NCI-H345 treated with DMSO at 0.1 percent for 48 hours (cell line): Measurements from ENCODE around the gene KCNN3.

Experiments used
- DNase-seq: peaks from one replicate; lab custom pipeline; 2025; ENCODE audit not compliant: unreplicated experiment; lab: John Stamatoyannopoulos, UW

KCNN3 gene

DNA sequence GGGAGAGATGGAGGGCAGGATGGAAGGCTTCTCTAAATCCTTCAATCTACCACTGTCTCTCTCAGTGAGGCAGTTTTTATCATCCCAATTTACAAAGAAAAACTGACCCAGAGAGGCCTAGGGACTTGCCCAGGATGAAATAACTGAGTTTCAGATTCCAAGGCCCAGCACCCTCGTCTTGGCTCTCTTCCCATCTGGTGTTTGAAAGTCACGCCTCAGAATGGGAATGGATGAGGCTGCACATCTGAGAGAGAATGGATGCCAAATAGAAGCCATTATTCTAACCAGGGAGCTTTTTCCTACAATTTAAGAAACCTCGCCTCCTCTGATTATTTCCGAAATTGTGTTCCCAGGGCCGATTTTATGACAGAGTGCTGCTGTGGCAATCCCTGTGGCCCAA, 10.6 kb upstream of the KCNN3 start:
- DNase-seq = no peak

DNA sequence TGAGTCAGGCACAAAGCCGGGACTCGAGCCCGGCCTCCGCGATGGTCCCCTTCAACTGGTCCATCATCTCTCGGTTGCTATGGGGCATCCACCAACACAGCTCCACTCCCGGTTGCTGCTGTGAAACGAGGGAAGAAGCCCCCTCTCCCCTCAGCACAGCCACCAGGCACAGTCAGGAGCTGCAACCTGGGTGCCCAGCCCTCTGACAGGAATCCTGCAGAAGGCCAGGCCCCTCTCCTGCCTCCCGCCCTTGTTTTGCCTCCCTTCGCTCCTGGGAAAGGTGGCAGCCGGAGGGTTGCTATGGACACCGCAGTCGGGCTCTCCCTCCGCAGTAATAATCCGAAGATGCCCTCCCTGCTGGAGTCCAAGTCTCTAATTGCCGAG, 8.9 kb upstream of the KCNN3 start:
- DNase-seq = no peak

DNA sequence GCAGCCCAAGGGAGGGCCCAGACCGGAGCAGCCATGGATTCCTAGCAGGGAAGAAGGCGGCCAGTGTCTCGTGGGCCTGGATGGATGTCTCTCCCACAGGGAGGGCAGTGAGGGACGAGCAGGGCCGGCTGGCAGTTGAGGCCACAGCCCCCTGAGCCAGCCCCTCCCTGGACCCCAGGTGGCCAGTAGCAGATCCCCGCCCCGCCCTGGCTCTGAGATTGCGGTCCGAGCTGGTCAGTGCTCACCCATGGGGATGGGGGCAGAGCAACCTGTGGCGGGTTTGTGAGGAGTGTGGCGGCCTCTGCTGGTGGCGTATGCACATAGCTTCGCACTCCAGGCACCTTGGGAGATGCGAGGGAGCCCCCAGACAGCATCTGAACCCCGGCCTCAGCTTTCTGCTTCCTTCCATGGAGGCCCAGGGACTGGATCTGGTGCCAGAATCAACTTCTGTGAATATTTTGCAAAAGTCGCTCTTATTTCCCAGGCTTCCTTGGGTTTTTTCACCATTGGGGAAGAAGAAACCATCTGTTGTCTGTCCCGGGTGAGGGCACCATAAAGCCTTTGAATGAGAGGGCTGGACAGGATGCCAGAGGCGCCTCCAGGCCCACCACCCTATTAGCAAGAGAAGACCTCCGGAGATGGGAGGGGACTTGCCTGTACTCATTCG, 8.4 kb upstream of the KCNN3 start:
- DNase-seq = peak; percentile 80

DNA sequence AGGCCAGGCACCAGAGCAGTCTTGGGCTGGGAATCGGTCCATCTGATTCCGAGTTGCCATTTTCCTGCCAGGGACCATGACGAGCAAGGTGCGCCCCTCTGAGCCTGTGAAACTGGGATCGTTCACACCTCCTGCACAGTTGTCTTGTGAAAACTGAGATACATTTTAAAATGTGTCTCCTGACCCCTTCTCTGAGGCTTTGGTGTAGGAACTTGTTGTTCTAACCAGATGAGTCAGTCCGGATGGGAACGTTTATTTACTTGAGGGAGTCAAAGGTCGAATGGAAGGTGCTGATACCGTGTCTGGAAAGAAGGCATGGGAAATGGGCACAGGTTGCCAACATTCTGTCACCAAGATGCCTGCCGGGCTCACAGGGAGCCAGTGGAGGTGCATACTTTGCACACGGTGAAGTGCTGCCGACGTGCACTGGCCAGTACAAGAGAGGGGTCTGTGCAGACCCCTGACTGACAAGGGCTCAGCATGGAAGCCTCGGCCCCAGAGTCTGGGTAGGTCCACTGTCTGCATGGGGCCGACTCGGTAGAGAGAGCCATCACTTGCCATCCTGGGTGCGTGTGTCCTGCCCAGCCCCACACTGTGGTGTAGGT, 7.4 kb upstream of the KCNN3 start:
- no peak for DNase-seq

DNA sequence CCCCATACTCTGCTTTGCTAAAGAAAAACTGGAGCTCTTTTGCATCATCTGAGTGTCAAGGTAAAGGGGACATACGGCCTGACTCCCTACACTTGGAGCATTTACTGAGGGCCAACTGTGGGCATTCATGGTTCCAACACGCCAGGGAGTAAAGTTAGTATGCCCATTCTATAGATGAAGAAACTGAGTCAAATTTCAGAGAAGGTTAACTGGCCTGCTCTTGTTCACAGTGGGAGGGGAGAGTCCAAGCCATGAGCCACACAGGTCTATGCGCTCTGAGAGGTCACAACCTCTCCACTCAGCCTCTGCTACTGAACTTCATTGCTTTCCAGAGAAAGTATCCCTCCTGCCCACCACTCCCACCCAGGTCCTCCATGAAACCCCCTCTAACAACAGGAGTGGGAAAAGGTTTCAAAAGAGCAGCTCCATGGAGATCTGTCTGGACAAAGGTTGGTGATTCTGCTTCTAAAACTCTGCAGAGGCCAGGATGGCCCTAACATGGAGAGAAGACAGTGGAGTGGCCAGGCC, 6.8 kb upstream of the KCNN3 start:
- no peak for DNase-seq

DNA sequence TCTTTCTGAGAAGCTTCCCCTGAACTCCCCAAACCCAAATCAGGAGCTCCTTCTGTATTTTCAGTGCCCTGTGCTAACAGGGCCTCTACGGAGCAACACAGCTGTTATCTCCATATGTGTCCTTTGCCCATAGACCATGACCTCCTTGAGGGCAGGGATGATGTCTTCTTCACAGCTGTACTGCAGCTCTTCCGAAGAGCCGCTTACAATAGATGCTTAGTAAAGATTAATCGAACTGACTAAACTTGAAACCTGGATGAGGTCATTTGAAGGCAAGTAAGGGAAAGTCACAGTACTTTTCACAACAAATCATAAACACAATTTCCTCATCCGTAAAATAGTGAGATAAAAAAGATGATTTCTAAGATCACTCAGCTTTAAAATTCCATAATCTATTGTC, 4.4 kb upstream of the KCNN3 start:
- DNase-seq = no peak

DNA sequence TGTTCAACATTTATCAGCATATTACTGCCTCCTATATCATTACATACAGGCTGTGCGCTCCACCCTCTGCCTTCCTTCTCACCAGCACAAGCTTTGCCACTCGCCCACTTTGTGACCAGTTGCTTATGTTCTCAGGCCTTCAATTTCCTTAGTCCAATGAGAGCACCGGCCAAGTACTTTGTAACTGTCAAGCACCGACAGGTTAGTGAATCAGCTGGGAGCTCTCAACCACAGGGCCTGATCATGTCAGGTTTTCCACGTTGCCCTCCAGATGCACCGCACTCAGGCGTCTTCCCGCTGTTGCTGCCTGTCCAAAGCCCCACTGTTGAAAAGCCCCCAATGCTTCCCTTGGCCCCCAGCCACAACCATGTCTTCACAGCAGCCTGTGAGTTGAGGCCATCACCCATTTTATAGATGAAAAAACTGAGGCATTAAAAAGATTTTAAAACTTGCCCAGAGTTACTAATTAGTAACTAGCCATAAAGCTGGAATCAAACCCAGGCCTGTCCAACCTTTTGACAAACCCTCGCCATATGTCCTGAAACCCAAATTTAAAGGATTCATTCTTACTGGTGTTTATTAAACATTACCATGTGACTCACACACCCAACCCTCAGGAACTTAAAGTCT, 3.4 kb upstream of the KCNN3 start:
- no peak for DNase-seq

DNA sequence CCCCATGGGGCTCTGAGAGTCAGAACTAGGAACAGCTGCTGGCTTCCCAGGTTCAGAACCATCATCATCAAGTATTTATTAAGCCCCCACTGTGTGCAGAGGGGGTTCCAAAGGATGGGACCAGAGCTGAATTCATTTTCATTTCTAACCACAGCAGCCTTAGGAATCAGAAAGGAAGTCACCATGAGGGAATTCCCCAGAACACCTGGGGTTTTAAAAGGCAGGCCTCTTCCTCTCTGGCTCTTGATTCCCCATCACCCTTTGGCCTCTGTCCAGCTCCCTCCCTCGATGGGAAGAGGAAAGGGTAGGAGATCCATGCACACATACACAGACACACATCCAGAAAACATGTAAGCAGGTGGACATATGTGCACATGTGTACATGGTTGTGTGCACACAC, 1.3 kb upstream of the KCNN3 start:
- DNase-seq = no peak

DNA sequence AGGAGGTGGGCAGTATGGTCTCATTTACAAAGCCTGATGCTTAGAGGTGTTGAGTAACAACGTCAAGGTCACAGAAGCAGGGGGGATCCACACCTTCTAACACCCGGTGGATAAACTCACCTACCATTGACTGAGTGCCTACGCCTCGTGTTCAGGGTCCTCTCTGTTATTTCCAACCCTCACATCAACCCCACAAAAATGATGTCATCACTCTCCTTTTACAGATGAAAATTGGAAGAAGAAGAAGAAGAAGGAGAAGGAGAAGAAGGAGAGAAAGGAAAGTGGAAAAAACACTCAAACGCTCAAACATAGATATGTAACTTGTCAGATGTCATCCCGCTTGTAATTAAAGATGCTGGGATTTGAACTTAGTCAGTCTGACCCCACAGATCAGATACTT, 653 bp upstream of the KCNN3 start:
- DNase-seq = no peak

DNA sequence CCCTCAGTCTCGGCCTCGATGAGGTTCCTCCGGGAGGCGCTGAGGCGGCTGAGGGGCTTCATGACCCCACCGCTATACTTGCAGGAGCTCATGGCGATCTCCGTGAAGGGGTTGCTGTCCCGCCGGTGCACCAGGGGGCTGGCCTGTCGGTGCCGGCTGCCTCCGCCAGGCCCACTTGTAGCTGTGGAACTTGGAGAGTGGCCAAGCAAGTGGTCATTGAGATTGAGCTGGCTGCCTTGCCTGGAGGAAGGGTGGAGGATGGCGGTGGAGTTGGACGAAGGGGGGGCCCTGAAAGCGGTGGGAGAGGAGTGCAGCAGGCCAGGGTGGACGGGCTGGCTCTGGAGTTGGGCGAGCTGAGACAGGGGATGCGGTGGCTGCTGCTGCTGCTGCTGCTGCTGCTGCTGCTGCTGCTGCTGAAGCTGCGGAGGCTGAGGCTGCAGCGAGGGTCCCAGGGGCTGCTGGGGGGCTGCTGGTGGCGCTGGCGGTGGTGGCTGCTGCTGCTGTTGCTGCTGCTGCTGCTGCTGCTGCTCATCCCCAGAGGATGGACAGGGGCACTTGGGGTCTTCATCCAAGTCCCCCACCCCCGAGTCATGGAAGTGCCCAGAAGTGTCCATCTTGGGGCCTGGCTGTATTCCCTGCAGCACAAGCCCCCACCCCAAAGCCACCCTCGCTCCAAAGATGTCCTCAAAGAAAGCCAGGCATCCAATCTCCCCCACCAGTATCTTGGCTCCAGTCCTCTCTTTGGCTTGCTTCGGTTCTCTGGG, 548 bp downstream of the KCNN3 start:
- peak; percentile 47 for DNase-seq

DNA sequence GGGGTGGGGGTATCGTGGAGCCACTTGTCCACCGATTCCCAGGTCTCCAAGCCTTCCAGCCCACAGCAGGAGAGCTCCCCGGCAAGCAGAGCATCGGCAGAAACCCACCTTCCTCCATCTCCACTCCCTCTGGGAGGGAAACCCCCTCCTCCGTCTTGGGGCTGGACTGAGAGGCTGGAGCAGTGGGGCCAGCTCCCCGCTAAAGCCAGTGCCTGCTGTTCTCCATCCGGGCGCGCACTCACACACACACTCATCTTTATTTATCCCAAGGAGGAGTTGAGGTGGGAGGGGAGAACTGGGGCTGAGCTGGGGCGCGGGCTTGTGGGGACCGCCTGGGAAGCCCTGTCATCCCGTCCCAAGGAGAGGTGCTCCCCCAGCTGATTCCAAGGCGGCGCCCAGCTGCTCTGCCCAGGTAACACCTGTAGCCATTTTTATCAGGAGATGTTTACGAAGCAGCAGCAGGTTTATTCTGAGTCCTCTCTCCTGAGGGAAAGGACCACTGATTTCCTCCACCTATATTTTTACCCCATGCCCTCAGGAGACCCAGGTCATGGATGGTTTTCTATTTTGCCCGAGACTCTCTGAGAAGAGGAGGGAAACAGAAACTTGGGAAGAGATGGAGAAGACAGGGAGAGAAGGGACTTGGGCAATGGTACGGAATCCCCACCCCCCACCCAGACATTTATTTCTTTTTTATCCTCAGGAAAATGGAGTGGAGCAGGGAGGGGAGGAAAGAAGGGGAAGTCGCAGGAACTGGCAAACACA, 2.1 kb downstream of the KCNN3 start:
- DNase-seq = no peak

DNA sequence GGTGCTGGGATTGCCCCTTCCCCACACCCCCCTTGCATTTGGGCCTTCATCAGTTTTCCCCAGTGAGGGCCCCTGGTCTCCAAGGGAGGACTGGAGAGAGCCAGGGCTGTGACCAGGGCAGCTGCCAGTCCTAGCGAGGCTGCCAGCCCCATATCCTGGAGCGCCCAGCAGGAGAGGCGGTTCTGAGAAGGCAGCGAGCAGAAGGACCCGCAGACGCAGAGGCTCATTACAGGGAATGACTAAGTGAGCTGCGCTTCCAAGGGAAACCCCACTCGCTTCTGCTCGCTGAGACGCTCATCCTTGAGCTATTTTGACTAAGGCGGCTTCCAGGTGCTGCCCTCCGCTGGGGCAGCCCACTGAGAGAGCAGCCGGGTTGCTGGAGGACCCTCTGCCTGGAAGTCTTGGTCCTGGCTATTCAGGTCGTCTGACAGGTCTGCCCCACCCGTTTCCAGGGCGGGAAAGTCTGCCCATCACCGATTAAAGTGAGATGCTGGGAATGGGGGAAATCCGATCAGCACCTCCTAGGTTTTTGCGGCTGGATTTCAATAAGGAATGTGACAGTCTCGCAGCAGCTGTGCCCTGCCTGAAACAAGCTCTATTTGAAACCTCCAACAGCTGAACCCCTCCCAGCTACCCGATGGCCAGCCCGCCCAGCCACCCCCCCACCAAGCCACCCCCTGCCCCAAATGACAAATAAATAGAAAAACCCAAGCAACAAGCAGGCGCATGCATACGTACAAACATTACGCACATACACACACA, 2.8 kb downstream of the KCNN3 start:
- DNase-seq = no peak

DNA sequence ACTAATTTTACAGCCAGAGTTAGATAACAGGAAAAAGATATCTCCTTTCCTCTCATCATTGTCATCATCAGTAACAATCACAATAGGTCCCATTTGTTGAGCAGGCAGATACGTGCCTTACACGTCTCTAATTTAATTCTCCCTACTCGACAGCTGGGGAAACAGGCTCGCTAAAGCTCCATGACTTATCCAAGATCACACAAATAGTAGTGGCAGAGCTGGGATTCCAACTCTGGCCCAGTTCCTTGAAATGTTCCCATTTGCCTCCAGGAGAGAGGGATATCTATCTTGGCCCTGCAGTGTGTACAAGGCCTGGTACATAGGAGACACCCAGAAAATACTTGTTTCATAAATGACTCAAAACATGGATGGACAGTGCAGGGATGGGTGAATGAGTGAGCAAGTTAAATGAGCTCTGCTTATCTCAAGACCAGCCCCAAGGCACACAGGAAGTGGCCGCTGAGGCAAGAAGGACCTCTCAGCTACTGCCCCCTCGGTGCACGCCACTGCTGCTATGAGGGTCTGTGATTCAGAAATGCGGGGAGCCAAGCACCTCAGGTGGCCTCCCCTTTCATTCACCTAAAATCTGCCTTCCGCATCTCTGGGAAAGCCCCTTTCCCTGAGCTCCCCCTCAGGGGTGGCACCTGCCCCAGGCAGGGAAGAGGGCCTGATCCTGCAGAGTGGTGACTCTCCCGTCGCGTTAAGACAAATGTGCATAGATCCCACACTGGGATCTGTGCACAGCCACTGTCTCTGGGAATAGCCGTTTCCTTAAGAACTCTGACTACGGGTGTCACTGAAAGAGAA, 3.6 kb downstream of the KCNN3 start:
- no peak for DNase-seq

DNA sequence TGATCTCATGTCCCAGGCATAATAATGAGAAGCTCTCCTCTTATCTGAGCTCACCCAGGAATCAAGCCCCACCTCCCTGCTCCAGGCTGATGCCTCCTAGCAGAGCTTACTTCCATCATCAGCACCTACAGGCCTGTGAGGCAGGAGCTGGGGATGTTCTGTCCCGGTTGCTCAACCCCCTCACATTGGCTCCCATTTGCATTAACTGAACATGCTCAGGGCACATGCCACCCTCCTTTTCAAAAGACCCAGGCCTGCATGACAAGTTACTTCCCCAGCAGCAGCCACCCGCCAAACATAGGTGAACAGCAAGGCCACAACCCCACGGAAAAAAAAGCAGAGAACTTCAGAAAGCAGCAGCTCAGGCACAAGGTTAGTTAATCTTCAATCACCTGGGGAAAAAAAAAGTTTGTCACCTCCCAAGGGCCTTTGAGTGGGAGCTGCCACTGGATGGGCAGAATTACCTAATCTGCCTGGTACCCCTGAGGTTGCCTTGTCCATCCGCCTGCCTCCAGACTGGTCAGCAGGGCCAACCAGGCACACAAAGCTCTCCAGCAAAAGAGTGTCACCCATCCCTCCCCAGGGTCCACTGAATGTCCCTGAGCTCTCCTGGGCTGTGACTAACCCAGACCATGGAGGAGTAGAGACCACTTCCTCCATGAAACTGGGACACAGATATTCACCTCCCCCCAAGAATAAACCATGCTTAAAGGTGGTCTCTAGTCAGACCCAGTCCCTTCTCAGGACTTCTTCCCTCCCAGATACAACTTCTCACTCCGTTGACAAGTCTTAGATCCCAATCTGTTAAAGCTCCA, 4.4 kb downstream of the KCNN3 start:
- DNase-seq = no peak

DNA sequence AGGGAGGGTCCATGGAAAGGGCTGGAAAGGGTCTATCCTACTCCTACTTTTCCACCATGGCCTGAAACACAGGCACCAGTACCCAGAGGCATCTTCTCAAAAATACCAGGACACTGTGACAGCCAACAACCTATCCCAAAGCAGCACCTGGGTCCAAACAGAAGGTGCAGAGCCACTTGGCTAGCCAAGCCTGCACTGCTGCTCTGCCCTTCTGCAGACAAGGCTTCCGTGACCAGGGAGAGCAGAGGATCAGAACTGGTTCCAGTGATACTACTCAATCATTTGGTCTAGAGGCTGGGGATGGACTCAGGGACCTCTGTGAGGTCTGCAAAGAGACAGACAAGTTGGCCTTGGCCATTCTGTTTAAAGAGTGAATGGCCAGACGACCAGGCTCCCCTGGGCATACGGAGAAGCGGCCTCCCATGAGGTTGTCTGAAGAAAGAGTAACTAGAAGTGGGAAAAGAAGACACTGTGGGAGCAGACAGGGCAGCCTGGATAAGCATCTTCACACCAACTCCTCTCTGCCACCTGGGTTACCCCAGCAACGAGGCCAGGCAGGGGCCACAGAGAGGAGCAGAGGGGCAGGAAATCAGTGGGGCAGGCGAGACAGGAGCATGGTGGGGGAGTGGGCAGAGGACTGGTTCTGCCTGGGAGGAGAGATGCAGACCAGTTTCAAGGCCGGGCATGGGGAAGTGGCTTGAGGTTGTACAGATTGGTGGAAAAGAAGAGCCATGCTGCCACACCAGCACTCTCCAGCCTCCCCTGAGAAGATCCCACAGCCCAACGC, 5.7 kb downstream of the KCNN3 start:
- DNase-seq = no peak

DNA sequence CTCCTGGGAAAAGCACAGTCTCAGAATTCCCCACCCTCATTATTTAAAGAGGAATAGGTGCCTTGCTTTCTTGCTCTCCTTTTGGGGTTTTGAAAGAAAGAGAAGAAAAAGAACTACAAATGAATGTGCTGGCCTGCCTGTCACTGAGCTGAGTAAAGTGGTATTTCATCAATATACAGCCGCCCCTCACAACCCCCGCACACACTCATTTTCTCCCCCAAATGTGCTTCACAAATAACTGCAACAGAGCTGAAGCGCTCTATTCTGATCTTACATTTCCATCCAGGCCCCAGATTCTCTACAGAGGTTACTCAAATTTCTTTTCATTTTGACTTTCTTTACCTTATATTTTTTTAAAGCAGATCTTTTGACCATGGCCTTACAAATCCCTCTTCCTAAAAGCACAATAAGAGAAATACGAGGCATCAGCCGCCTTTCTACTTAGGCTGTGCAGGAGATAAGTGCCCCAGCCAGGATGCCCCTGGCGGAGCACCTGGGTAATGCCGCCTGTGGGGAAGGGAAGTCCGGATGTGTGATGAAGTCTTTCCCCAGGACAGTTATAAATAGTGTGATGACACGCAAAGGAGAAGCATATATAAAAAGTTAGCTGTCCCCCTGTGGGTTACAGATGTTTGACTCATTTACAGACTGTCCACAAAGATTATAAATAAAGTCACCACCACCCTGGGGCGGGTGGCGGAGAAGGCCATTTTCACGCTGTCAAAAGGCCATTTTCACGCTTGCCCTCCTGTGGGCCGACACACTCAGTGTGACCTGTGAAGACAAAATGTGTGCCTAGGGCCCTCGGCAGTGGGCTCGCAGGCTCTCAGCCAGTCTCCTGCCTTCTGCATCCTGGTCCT, 6.5 kb downstream of the KCNN3 start:
- DNase-seq = no peak

DNA sequence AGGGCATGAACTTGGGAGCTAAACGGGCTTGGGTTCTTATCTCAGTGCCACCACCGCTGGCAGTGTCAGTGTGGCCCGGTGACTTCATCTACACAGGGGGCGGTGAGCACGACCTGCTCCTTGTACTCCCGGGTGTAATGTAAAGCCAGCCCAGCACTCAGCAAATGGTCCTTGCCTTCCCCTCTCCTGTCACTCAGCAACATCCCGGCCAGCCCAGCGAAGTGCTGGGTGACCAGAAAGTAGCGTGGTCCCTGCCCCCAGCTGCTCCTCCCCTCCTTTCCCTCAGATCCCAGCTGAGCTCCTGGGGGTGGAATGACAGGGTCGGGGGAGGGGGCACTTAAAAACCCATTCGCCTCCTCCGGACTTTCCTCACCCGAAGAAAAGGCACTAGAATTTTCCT, 7.2 kb downstream of the KCNN3 start:
- DNase-seq = no peak
